PC-3 (cell line): Measurements from ENCODE around the gene ABHD12B.

Experiments used
- EZH2 ChIP-seq: fragments of 300-600 bp; sonication (generic); IDR thresholded peaks from one replicate; pipeline ENCODE4 v1.6.1; 2017; ENCODE audit warnings: antibody characterized with exemption, mild to moderate bottlenecking, low read length; ENCODE audit not compliant: unreplicated experiment
- EZH2phosphoT487 ChIP-seq: fragments of 300-600 bp; sonication (generic); IDR thresholded peaks from 2 replicates; pipeline ENCODE4 v1.6.1; 2018; ENCODE audit warnings: mild to moderate bottlenecking, antibody characterized with exemption, low read length, borderline replicate concordance
- TF ChIP-seq, protein P1 (sequence below): fragments of 300-600 bp; sonication (generic); conservative IDR thresholded peaks from 2 replicates; pipeline ENCODE4 v1.5.1; 2017; ENCODE audit warnings: antibody characterized with exemption, low read depth, mild to moderate bottlenecking, low read length

DNA sequence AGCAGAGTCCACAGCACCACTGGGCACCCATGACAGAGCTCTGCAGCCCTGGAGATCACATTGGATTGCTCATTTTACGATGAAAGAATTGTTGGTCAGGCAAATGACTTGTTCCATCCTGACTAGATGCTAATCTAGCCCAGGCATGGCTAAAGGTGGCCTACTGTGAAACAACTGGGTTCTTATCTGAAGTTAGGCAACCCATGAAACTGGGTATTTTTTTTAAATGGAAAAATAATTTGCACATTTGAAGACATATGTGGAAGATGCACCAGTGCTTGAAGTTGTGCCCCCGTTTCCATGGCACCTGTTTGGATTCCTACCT is 64.1 kb downstream of the ABHD12B start:
- TF ChIP-seq, protein P1, sequence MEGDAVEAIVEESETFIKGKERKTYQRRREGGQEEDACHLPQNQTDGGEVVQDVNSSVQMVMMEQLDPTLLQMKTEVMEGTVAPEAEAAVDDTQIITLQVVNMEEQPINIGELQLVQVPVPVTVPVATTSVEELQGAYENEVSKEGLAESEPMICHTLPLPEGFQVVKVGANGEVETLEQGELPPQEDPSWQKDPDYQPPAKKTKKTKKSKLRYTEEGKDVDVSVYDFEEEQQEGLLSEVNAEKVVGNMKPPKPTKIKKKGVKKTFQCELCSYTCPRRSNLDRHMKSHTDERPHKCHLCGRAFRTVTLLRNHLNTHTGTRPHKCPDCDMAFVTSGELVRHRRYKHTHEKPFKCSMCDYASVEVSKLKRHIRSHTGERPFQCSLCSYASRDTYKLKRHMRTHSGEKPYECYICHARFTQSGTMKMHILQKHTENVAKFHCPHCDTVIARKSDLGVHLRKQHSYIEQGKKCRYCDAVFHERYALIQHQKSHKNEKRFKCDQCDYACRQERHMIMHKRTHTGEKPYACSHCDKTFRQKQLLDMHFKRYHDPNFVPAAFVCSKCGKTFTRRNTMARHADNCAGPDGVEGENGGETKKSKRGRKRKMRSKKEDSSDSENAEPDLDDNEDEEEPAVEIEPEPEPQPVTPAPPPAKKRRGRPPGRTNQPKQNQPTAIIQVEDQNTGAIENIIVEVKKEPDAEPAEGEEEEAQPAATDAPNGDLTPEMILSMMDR, result no peak
- TF ChIP-seq EZH2 (no peak), EZH2phosphoT487 (no peak)
